NCI-H1105 treated with DMSO at 0.1 percent for 48 hours (cell line): ENCODE data around the gene SLC38A10.
A peak's percentile ranks its signal among the peaks of the same experiment; 100 is the strongest.

Source experiments
- DNase-seq: peaks from one replicate; lab custom pipeline; 2025; lab: John Stamatoyannopoulos, UW

SLC38A10 gene

GRCh38 chr17:81298991-81299738 is 4.1 kb upstream of the SLC38A10 start:
- DNase-seq, result no peak

GRCh38 chr17:81298325-81298990 is 3.4 kb upstream of the SLC38A10 start:
- peak; percentile 7 for DNase-seq

GRCh38 chr17:81295676-81296381 is 722 bp upstream of the SLC38A10 start:
- peak; percentile 1 for DNase-seq

- DNase-seq, result no peak
These were observed 536 bp downstream of the SLC38A10 start for GRCh38 chr17:81294512-81295030.

GRCh38 chr17:81292450-81292849 is 2.7 kb downstream of the SLC38A10 start:
- no peak for DNase-seq

GRCh38 chr17:81291662-81292061 is 3.4 kb downstream of the SLC38A10 start:
- DNase-seq, result peak; percentile 53

- DNase-seq, result no peak
These were observed 4.9 kb downstream of the SLC38A10 start for GRCh38 chr17:81290230-81290629.

GRCh38 chr17:81289627-81290026 is 5.5 kb downstream of the SLC38A10 start:
- no peak for DNase-seq

GRCh38 chr17:81288715-81289114 is 6.4 kb downstream of the SLC38A10 start:
- DNase-seq, result no peak

GRCh38 chr17:81287741-81288430 is 7.2 kb downstream of the SLC38A10 start:
- no peak for DNase-seq

- DNase-seq, result no peak
These were observed 8.0 kb downstream of the SLC38A10 start for GRCh38 chr17:81287152-81287551.

- DNase-seq, result no peak
These were observed 8.5 kb downstream of the SLC38A10 start for GRCh38 chr17:81286491-81287145.

- DNase-seq, result no peak
These were observed 9.2 kb downstream of the SLC38A10 start for GRCh38 chr17:81285894-81286293.

- DNase-seq, result no peak
These were observed 9.8 kb downstream of the SLC38A10 start for GRCh38 chr17:81285179-81285878.

GRCh38 chr17:81282876-81283275 is 12.2 kb downstream of the SLC38A10 start:
- DNase-seq, result no peak

- DNase-seq, result no peak
These were observed 13.0 kb downstream of the SLC38A10 start for GRCh38 chr17:81282141-81282540.

- no peak for DNase-seq
These were observed 14.5 kb downstream of the SLC38A10 start for GRCh38 chr17:81280571-81280970.

- DNase-seq, result no peak
These were observed 15.5 kb downstream of the SLC38A10 start for GRCh38 chr17:81279278-81280275.

GRCh38 chr17:81278831-81279230 is 16.3 kb downstream of the SLC38A10 start:
- no peak for DNase-seq
